Measurements from ENCODE around the gene MFSD6.

The MFSD6 gene

GRCh38 chr2:190534310-190535120 is 126.4 kb downstream of the MFSD6 start, which contains the start of gene NEMP2:
Gene NEMP2, minus strand, starts transcription at chr2:190534722. Its CDS starts 67 bp downstream, at chr2:190534655.
- peak; percentile 87 for DNase-seq

GRCh38 chr2:190535121-190535439 is 126.9 kb downstream of the MFSD6 start:
- DNase-seq = no peak

DNA sequence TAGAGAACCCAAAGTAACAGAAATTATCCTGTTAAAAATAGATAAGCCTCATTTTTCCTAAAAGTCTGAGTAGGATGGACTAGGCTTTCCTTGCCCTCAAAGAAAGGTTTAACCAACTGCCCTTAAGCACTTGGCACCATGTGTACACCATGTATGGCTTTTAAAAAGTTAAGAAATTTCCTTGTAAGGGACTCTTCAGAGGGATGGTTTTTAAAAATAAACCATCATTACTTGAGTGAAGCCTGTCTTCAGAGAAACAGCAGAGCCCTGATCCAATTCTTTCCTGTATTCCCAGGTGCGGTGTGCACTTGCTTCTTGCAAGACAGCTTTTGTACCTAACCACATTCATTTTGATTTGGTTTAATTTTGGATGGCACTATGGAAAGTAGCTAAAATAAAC is 127.4 kb downstream of the MFSD6 start:
- DNase-seq = peak; percentile 39

GRCh38 chr2:190537765-190538164 is 129.6 kb downstream of the MFSD6 start:
- DNase-seq = no peak

DNA sequence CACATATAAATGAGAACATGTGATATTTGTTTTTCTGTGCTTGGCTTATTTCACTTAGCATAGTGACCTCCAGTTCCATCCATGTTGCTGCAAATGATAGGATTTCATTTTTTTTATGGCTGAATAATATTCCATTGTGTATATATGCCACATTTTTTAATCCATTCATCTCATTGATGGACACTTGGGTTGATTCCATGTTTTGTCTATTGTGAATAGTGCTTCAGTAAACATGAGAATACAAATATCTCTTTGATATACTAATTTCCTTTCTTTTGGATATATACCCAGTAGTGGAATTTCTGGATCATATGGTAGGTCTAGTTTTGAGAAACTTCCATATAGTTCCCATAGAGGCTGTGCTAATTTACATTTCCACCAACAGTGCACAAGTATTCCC is 130.0 kb downstream of the MFSD6 start:
- DNase-seq = no peak

DNA sequence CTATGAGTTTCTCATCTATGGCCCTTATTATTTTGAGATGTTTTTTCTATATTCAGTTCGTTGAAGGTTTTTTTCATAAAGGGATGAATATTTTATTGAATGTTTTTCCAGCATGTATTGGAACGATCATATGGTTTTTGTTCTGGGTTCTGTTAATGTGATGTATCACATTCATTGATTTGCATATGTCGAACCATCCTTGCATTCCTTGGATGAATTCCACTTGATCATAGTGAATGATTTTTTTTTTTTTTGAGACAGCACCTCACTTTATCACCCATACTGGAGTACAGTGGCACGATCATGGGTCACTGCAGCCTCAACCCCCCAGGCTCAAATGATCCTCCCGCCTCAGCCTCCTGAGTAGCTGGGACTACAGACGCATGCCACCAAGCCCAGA is 131.9 kb downstream of the MFSD6 start:
- DNase-seq = no peak

GRCh38 chr2:190545093-190545492 is 136.9 kb downstream of the MFSD6 start:
- no peak for DNase-seq

DNA sequence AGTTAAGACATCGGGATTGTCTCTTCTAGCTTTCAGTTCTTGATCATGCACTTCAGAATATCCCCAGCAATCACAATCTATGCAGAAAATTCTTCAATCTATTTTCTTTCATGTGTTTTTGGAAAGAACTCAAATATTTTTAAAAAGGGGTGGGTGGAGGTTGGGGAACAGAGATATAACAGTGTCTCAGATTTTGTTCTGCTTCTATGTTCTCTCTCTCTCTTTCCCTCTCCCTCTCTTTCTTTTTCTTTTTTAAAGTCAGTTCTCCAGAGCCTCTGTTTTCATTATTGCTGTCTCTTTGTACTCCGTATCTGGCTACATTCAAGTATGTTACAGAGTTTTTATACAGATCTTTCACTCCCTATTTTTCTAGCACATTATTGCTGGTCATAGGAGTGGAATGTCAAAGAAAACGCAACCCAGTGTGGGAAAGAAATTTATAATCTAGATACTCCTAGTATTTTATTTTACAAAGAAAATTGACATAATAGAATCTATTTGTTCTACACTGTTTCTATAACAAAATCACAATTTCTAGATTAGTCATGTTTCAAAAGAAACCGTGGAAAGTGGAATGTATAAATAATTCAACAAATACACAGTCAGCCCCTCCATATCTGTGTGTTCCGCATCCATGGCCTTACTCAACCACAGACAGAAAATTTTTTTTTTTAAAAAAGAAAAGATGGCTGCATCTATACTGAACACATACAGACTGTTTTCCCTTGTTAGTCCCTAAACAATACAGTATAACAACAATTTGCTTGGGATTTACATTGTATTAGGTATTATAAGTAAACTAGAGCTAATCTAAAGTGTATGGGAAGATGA is 137.6 kb downstream of the MFSD6 start:
- no peak for DNase-seq

DNA sequence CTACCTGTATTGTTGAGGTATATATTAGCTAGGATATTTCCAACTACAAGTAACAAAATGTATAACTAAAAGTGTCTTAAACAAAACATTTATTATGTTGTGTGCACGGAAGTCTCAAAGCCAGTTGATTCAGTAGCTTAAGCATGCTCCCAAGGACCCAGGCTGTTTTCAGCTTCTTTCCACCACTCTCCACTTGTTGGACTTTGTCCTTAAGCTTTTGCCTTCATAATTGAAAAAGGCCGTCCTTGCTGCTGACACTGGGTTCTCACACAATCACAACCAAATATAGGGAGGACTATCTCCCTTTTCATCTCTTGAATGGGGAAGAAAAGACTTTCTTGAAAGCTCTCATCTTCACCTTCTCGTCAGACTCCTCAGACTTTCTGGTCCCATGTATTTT is 138.6 kb downstream of the MFSD6 start:
- no peak for DNase-seq

- DNase-seq = no peak
Measured at GRCh38 chr2:190547886-190548285, 139.7 kb downstream of the MFSD6 start.

DNA sequence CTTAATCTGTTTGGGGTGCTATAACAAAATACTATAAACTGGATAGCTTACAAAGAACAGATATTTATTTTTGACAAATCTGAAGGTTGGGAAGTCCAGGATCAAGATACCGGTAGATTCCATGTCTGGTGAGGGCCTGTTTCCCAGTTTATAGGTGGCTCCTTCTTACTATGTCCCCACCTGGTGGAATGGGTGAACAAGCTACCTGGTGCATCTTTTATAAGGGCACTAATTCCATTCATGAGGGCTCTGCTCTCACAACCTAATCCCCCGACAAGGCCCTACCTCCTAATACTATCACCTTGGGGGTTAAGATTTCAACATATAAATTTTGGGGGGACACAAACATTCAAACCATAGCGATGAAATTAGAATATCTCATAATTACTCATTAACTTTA is 142.0 kb downstream of the MFSD6 start:
- no peak for DNase-seq
